Keratinocyte (primary cell): ENCODE data around the gene KCNK16. TPM values are rescaled to one million over a fixed set of nuclear protein-coding genes. Genes with fewer than 3 reads are reported as not detected.

ENCODE experiments used
- DNase-seq: peaks from one replicate; pipeline ENCODE4 v3.0.0-alpha.2; 2011; ENCODE audit warnings: low read depth, missing footprints, low spot score
- FAIRE-seq: peaks from 2 replicates; lab custom pipeline; 2011; peaks lifted over from hg19 to GRCh38; lab: Jason Lieb, UNC
- H2AFZ ChIP-seq: 2 replicates; pipeline ENCODE4 v1.6.0; 2012; ENCODE audit warnings: low read length, control low read depth, inconsistent platforms; ENCODE audit not compliant: control insufficient read depth
- H3K27ac ChIP-seq: 2 replicates; pipeline ENCODE4 v1.5.1; 2011; ENCODE audit warnings: low read length; ENCODE audit not compliant: control insufficient read depth, insufficient read depth
- H3K27me3 ChIP-seq: 3 replicates; pipeline ENCODE4 v1.6.0; 2011; ENCODE audit warnings: low read length; ENCODE audit not compliant: control insufficient read depth, insufficient read depth; ENCODE audit errors: extremely low read depth
- H3K36me3 ChIP-seq, 2 experiments: 2 replicates in 1 of 2; 3 replicates in 1 of 2; pipeline ENCODE4 v1.5.1; 2011; ENCODE audit warnings: low read length in 2 of 2, mild to moderate bottlenecking in 1 of 2; ENCODE audit not compliant: control insufficient read depth in 2 of 2, insufficient read depth in 2 of 2; ENCODE audit errors: extremely low read depth in 1 of 2
- H3K4me1 ChIP-seq: 3 replicates; pipeline ENCODE4 v1.5.1; 2011; ENCODE audit warnings: low read length; ENCODE audit not compliant: control insufficient read depth, insufficient read depth; ENCODE audit errors: extremely low read depth
- H3K4me2 ChIP-seq: 3 replicates; pipeline ENCODE4 v1.6.0; 2011; ENCODE audit warnings: low read depth, low read length; ENCODE audit not compliant: control insufficient read depth, insufficient read depth; ENCODE audit errors: extremely low read depth
- H3K4me3 ChIP-seq, 3 experiments: fragments of 200-600 bp in 1 of 3; sonication (generic) in 1 of 3; 2 replicates in 2 of 3; 3 replicates in 1 of 3; pipeline ENCODE4 v1.5.1; 2011 to 2016; ENCODE audit warnings: low read length in 3 of 3, mild to moderate bottlenecking in 3 of 3, control low read depth in 2 of 3, inconsistent platforms in 1 of 3, low read depth in 1 of 3, mixed read lengths in 1 of 3, mixed run types in 1 of 3, moderate library complexity in 1 of 3; ENCODE audit not compliant: control insufficient read depth in 2 of 3, insufficient read depth in 2 of 3; ENCODE audit errors: extremely low read depth in 1 of 3
- H3K79me2 ChIP-seq: 2 replicates; pipeline ENCODE4 v1.6.0; 2012; ENCODE audit warnings: low read length; ENCODE audit not compliant: control insufficient read depth, insufficient read depth
- H3K9ac ChIP-seq: 3 replicates; pipeline ENCODE4 v1.6.0; 2011; ENCODE audit warnings: low read length; ENCODE audit not compliant: control insufficient read depth, insufficient read depth; ENCODE audit errors: extremely low read depth
- H3K9me1 ChIP-seq: 3 replicates; pipeline ENCODE4 v1.6.0; 2011; ENCODE audit warnings: low read length; ENCODE audit not compliant: control insufficient read depth, insufficient read depth; ENCODE audit errors: extremely low read depth
- H3K9me3 ChIP-seq: 2 replicates; pipeline ENCODE4 v1.5.1; 2012; ENCODE audit warnings: low read depth, low read length; ENCODE audit not compliant: control insufficient read depth
- H4K20me1 ChIP-seq: 3 replicates; pipeline ENCODE4 v1.6.0; 2011; ENCODE audit warnings: low read length; ENCODE audit not compliant: control insufficient read depth, insufficient read depth; ENCODE audit errors: extremely low read depth
- EZH2 ChIP-seq: IDR thresholded peaks from one replicate; pipeline ENCODE4 v1.6.1; 2012; ENCODE audit warnings: inconsistent platforms, mild to moderate bottlenecking, low read length, moderate library complexity
- dilution Hi-C: fragments of 300-500 bp; cut with MboI; formaldehyde crosslinking; loops from one replicate; pipeline ENCODE4 v1.7.0; 2020; ENCODE audit warnings: low sequenced_read_pairs; ENCODE audit not compliant: extremely low pct_ligation_motif_present
- polyA plus RNA-seq, 5 experiments: library from polyadenylated mRNA; depleted of rRNA in 3 of 5; stranded (reverse) in 3 of 5; stranded (forward) in 1 of 5; unstranded in 1 of 5; fragments of >200 nt; gene quantifications; 1 replicate in 1 of 5; 2 replicates in 3 of 5; 3 replicates in 1 of 5; pipeline versions ENCODE4 v1.2.1 to v1.2.3, GENCODE V29; 2011 to 2012; ENCODE audit warnings: missing spikeins in 2 of 5, low read depth in 1 of 5, low replicate concordance in 1 of 5
- TF ChIP-seq, protein P1 (sequence below), 3 experiments: IDR thresholded peaks in 1 of 3; conservative IDR thresholded peaks in 1 of 3; optimal IDR thresholded peaks in 1 of 3; 2 replicates in 2 of 3; 3 replicates in 1 of 3; pipeline versions ENCODE3 to v1.5.1; 2011; ENCODE audit warnings: low read length in 3 of 3, mild to moderate bottlenecking in 3 of 3, moderate library complexity in 2 of 3, control low read depth in 1 of 3, inconsistent platforms in 1 of 3; ENCODE audit not compliant: insufficient read depth in 2 of 3; ENCODE audit errors: extremely low read depth in 1 of 3

Gene KCNK16
- polyA plus RNA-seq, 1 donor (not counting 4 experiments of a cell fraction or from before 2014, with no cell fraction given): not detected

DNA sequence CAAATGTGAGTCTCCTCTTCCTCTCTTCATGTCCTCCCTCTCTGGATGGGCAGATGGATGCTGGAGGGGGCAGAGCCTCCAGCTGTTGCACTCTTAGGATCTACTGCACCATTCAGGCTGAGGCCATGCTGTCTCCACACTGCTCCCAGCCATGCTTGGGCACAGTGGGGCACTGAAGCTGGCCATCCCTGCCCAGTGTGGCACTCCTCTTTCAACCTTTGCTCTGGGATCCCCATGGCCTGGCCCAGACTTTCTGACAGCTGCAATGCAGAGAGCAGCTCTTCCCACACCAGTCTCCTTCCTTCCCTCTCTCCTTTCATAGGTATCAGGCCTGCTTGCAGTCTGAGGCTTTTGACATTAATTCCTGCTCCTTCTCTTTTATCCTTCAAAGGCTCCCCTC is 17.6 kb downstream of the KCNK16 start:
- Histone ChIP-seq H3K79me2 (no peaks in the 10 kb centered on the region), H3K4me1 (peaks cover 2% of the 10 kb centered on the region), H4K20me1 (no peaks in the 10 kb centered on the region), H3K36me3 (no peaks in the 10 kb centered on the region), H2AFZ (no peak overlapping the region), H3K27me3 (no peaks in the 10 kb centered on the region), H3K4me2 (no peak overlapping the region), H3K9me3 (no peaks in the 10 kb centered on the region), H3K4me3 (no peak overlapping the region), H3K9ac (no peak overlapping the region), H3K27ac (no peak overlapping the region), H3K9me1 (no peaks in the 10 kb centered on the region)
- FAIRE-seq (no peak), DNase-seq (no peak)
- dilution Hi-C loops: no loop called here
- no peak for TF ChIP-seq EZH2
- TF ChIP-seq, protein P1, sequence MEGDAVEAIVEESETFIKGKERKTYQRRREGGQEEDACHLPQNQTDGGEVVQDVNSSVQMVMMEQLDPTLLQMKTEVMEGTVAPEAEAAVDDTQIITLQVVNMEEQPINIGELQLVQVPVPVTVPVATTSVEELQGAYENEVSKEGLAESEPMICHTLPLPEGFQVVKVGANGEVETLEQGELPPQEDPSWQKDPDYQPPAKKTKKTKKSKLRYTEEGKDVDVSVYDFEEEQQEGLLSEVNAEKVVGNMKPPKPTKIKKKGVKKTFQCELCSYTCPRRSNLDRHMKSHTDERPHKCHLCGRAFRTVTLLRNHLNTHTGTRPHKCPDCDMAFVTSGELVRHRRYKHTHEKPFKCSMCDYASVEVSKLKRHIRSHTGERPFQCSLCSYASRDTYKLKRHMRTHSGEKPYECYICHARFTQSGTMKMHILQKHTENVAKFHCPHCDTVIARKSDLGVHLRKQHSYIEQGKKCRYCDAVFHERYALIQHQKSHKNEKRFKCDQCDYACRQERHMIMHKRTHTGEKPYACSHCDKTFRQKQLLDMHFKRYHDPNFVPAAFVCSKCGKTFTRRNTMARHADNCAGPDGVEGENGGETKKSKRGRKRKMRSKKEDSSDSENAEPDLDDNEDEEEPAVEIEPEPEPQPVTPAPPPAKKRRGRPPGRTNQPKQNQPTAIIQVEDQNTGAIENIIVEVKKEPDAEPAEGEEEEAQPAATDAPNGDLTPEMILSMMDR (optimal IDR thresholded peaks at IDR 0.05 in 1 of 3, IDR thresholded peaks at IDR 0.05 in 1 of 3, conservative IDR thresholded peaks at IDR 0.05 in 1 of 3; ENCODE audit: extremely low read depth in 1 of 3, insufficient read depth in 2 of 3, low read length in 3 of 3): no peak

DNA sequence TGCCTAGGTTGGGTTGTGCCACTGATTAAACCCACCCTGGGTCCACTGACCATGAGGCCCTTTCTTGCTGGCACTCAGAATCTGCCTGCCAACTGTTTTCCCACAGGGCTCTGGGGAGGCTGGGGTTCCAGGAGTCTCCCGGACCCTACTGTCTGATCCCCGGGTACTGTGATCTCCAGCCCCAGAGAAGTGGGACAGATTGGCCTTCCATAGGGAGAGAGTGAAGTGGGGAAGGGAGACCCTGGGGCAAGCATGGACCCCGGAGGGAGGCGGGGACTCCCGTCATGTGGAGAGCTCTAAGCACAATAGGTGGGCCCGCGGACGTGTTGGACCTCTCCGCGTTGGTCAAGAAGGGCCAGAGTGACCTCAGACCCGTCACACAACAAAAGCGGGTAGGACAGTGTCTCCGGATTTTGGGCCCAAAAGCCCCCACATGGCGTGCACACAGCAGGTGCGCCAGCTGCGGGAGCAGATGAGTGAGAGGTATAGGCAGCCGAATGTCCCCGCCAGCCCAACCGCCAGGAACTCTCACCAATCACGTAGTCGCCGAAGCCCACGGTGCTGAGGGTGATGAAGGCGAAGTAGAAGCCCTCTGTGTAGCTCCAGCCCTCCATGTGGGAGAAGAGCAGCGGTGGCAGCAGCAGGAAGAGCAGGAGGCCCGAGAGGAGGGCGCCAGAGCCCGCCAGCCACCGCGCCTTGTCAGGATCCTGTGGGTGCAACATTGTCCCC is 18.9 kb downstream of the KCNK16 start:
- no peak for TF ChIP-seq EZH2
- TF ChIP-seq, protein P1 (optimal IDR thresholded peaks at IDR 0.05 in 1 of 3, IDR thresholded peaks at IDR 0.05 in 1 of 3, conservative IDR thresholded peaks at IDR 0.05 in 1 of 3; ENCODE audit: extremely low read depth in 1 of 3, insufficient read depth in 2 of 3, low read length in 3 of 3): no peak
- dilution Hi-C loops: no loop called here
- DNase-seq: no peak

More for the DNA sequence above, 18.9 kb downstream of the KCNK16 start:
- no peak overlapping the region for H3K27ac ChIP-seq
- no peaks in the 10 kb centered on the region for H3K79me2 ChIP-seq
- H4K20me1 ChIP-seq: no peaks in the 10 kb centered on the region
- H3K9ac ChIP-seq: no peak overlapping the region
- peaks cover 2% of the 10 kb centered on the region for H3K4me1 ChIP-seq
- no peaks in the 10 kb centered on the region for H3K9me1 ChIP-seq
- H2AFZ ChIP-seq: no peak overlapping the region
- no peak overlapping the region for H3K4me2 ChIP-seq
- no peak overlapping the region for H3K4me3 ChIP-seq
- no peaks in the 10 kb centered on the region for H3K36me3 ChIP-seq
- H3K9me3 ChIP-seq: no peaks in the 10 kb centered on the region
- no peaks in the 10 kb centered on the region for H3K27me3 ChIP-seq
- FAIRE-seq: no peak
